ENCODE measurements around the gene WRAP53. TPM values are rescaled to one million over a fixed set of nuclear protein-coding genes. Genes with fewer than 3 reads are reported as not detected.
A peak's percentile ranks its signal among the peaks of the same experiment; 100 is the strongest.
"Not testable (repeated sequence)": the region's sequence is repeated elsewhere in the genome, so short reads cannot be mapped to it uniquely, and the experiment has no call there.

WRAP53 gene
- 10 to 100 TPM; 21.7 to 30.8 TPM for total RNA-seq
- polyA plus RNA-seq (2013, experiment 1 of 2): 27.8 TPM
- polyA plus RNA-seq (2013, experiment 2 of 2): 24.6 TPM
- long read RNA-seq, experiment 1, full-length matches to known transcripts: 6 of 8 reads
- long read RNA-seq, experiment 1, partial matches to known transcripts: 0 of 8 reads
- long read RNA-seq, experiment 1, other reads (novel, unspliced or antisense): 2 of 8 reads
- long read RNA-seq, experiment 2, full-length matches to known transcripts: 38 of 47 reads
- long read RNA-seq, experiment 2, partial matches to known transcripts: 0 of 47 reads
- long read RNA-seq, experiment 2, other reads (novel, unspliced or antisense): 9 of 47 reads
- long read RNA-seq, experiment 3, full-length matches to known transcripts: 101 of 121 reads
- long read RNA-seq, experiment 3, partial matches to known transcripts: 4 of 121 reads
- long read RNA-seq, experiment 3, other reads (novel, unspliced or antisense): 16 of 121 reads
- long read RNA-seq, experiment 4, full-length matches to known transcripts: 68 of 72 reads
- long read RNA-seq, experiment 4, partial matches to known transcripts: 0 of 72 reads
- long read RNA-seq, experiment 4, other reads (novel, unspliced or antisense): 4 of 72 reads

- Mint-ChIP-seq H3K27me3 (ENCODE audit: insufficient read depth) (no peaks in the 10 kb centered on the region), H3K27ac (peak within 1 kb of the TSS; percentile 100), H3K4me3 (peak within 1 kb of the TSS; percentile 85), H3K36me3 (ENCODE audit: low read depth) (peaks cover 25% of the 10 kb centered on the region), H3K4me1 (peaks cover 19% of the 10 kb centered on the region), H3K9me3 (no peaks in the 10 kb centered on the region)
- Histone ChIP-seq H3K27ac (ENCODE audit: low read depth, low read length) (peak within 1 kb of the TSS; percentile 100), H3K9me3 (ENCODE audit: control insufficient read depth, low read length) (no peaks in the 10 kb centered on the region), H3K4me1 (ENCODE audit: control insufficient read depth, insufficient read depth, low read length) (no peaks in the 10 kb centered on the region), H3K4me3 (ENCODE audit: low read length) (peak within 1 kb of the TSS; percentile 98), H3K36me3 (ENCODE audit: control insufficient read depth, insufficient read depth, low read length) (peaks cover 10% of the 10 kb centered on the region), H3K9ac (ENCODE audit: extremely low read depth, low read length, poor library complexity, severe bottlenecking) (peak within 1 kb of the TSS; percentile 97), H3K27me3 (ENCODE audit: control insufficient read depth, insufficient read depth, low read length, poor library complexity, severe bottlenecking) (no peaks in the 10 kb centered on the region)
- peak; percentile 100 for DNase-seq
- TF ChIP-seq CTCF (conservative IDR thresholded peaks at IDR 0.05): peak; percentile 99
- 0% methylated on average over 34 to 50 of the region's 51 CpGs for WGBS, 2 experiments (ENCODE audit: insufficient coverage in 1 of 2, insufficient read length in 1 of 2)
These were observed at the start of gene WRAP53 for GRCh38 chr17:7687908-7688807. Gene WRAP53 (plus strand): TSS chr17:7688477. CDS start chr17:7688649, 172 bp downstream.

GRCh38 chr17:7640783-7641182 lies 47.5 kb upstream of the WRAP53 start:
- Histone ChIP-seq H3K27ac (ENCODE audit: low read depth, low read length) (no peak overlapping the region), H3K4me1 (ENCODE audit: control insufficient read depth, insufficient read depth, low read length) (no peaks in the 10 kb centered on the region), H3K9ac (ENCODE audit: extremely low read depth, low read length, poor library complexity, severe bottlenecking) (no peak overlapping the region), H3K9me3 (ENCODE audit: control insufficient read depth, low read length) (no peaks in the 10 kb centered on the region), H3K36me3 (ENCODE audit: control insufficient read depth, insufficient read depth, low read length) (no peaks in the 10 kb centered on the region), H3K27me3 (ENCODE audit: control insufficient read depth, insufficient read depth, low read length, poor library complexity, severe bottlenecking) (no peaks in the 10 kb centered on the region), H3K4me3 (ENCODE audit: low read length) (no peak overlapping the region)
- H3K9me3 Mint-ChIP-seq: no peaks in the 10 kb centered on the region
- peaks cover 9% of the 10 kb centered on the region for H3K4me1 Mint-ChIP-seq
- no peak for DNase-seq
- WGBS, 2 experiments (ENCODE audit: insufficient coverage in 1 of 2, insufficient read length in 1 of 2): 92 to 93% methylated on average over 3 to 26 of the region's 26 CpGs
- no peak overlapping the region for H3K27ac Mint-ChIP-seq
- H3K4me3 Mint-ChIP-seq: no peak overlapping the region
- peaks cover 5% of the 10 kb centered on the region for H3K27me3 Mint-ChIP-seq (ENCODE audit: insufficient read depth)
- no peak for TF ChIP-seq CTCF (conservative IDR thresholded peaks at IDR 0.05)
- H3K36me3 Mint-ChIP-seq (ENCODE audit: low read depth): no peaks in the 10 kb centered on the region

- not testable (repeated sequence) for DNase-seq; H3K36me3 Mint-ChIP-seq (ENCODE audit: low read depth); H3K27ac ChIP-seq (ENCODE audit: low read depth, low read length); H3K27me3 ChIP-seq (ENCODE audit: control insufficient read depth, insufficient read depth, low read length, poor library complexity, severe bottlenecking); H3K4me3 ChIP-seq (ENCODE audit: low read length); H3K9ac ChIP-seq (ENCODE audit: extremely low read depth, low read length, poor library complexity, severe bottlenecking); H3K4me1 ChIP-seq (ENCODE audit: control insufficient read depth, insufficient read depth, low read length); H3K4me1 Mint-ChIP-seq; H3K9me3 Mint-ChIP-seq; H3K36me3 ChIP-seq (ENCODE audit: control insufficient read depth, insufficient read depth, low read length); H3K27ac Mint-ChIP-seq; H3K9me3 ChIP-seq (ENCODE audit: control insufficient read depth, low read length); H3K27me3 Mint-ChIP-seq (ENCODE audit: insufficient read depth); H3K4me3 Mint-ChIP-seq
- WGBS, 2 experiments (ENCODE audit: insufficient coverage in 1 of 2, insufficient read length in 1 of 2): 84 to 85% methylated on average over 6 to 7 of the region's 7 CpGs
These were observed 46.6 kb upstream of the WRAP53 start for GRCh38 chr17:7641635-7642034.
